Heart left ventricle (tissue), 16 donors: ENCODE results near the gene TEX9. TPM values are rescaled to one million over a fixed set of nuclear protein-coding genes. Genes with fewer than 3 reads are reported as not detected.

Experiments used
- ATAC-seq, 4 donors: fragments of 200-7000 bp; cut with Tn5 transposase; one replicate each; pipeline ENCODE4 v1.9.1; 2020 to 2022; ENCODE audit warnings: moderate library complexity in 4 of 4, mild to moderate bottlenecking in 3 of 4, moderate number of reproducible peaks in 1 of 4
- DNase-seq, 5 donors: peaks; one replicate each; pipeline ENCODE4 v3.0.0-alpha.2; 2020
- H3K27ac ChIP-seq, 12 donors: fragments of 200-600 bp; sonication (generic) in 4 of 12; one replicate each; pipeline versions ENCODE4 v1.5.0 to v1.8.0; 2016 to 2022; ENCODE audit warnings: mild to moderate bottlenecking in 2 of 12
- H3K27me3 ChIP-seq, 9 donors: fragments of 200-600 bp; sonication (generic) in 2 of 9; one replicate each; pipeline versions ENCODE4 v1.5.1 to v1.8.0; 2016 to 2022; ENCODE audit warnings: mild to moderate bottlenecking in 3 of 9
- H3K36me3 ChIP-seq, 9 donors: fragments of 200-600 bp; sonication (generic) in 2 of 9; one replicate each; pipeline versions ENCODE4 v1.5.0 to v1.8.0; 2018 to 2022; ENCODE audit warnings: mild to moderate bottlenecking in 2 of 9
- H3K4me1 ChIP-seq, 12 donors: fragments of 200-600 bp; sonication (generic) in 4 of 12; one replicate each; pipeline versions ENCODE4 v1.5.0 to v1.8.0; 2016 to 2022; ENCODE audit warnings: mild to moderate bottlenecking in 3 of 12
- H3K4me3 ChIP-seq, 12 donors: fragments of 200-600 bp; sonication (generic) in 4 of 12; one replicate each; pipeline versions ENCODE4 v1.5.0 to v1.8.0; 2017 to 2022; ENCODE audit warnings: mild to moderate bottlenecking in 9 of 12, moderate library complexity in 4 of 12
- H3K9me3 ChIP-seq, 12 donors: fragments of 200-600 bp; sonication (generic) in 4 of 12; one replicate each; pipeline versions ENCODE4 v1.5.0 to v1.8.0; 2016 to 2022; ENCODE audit warnings: mild to moderate bottlenecking in 1 of 12
- POLR2A ChIP-seq, 2 donors: fragments of 450-650 bp; IDR thresholded peaks; one replicate each; pipeline ENCODE4 v1.6.1; 2017; ENCODE audit warnings: antibody characterized with exemption in 2 of 2, mild to moderate bottlenecking in 2 of 2, moderate library complexity in 2 of 2
- WGBS, 4 donors: extraction: QIAGEN DNeasy Blood & Tissue Kit in 2 of 4; methylation state at CpG; one replicate each; pipeline versions ENCODE4 v1.1.5 to v1.1.7; 2013 to 2018; 5-methylcytosine and 5-hydroxymethylcytosine counted together
- intact Hi-C, 10 donors: fragments of 100-400 bp; cut with DNase I; formaldehyde crosslinking; loops; one replicate each; pipeline versions ENCODE4 v1.11.1 to v1.14.2; 2022
- polyA plus RNA-seq, 2 donors: library from polyadenylated mRNA; stranded (reverse); fragments of 200-250 nt; gene quantifications; one replicate each; pipeline ENCODE4 v1.2.3, GENCODE V29; 2013
- total RNA-seq, 9 donors: library from RNA; depleted of rRNA in 2 of 9; stranded (reverse); fragments of >200 nt in 2 of 9; fragmentation: NEBNext Ultra II Directional in 3 of 9; extraction: Animal tissue kit (Norgen Biotek cat#: 25700) in 3 of 9; gene quantifications; one replicate each; pipeline versions ENCODE4 v1.1.0 to v1.2.4, GENCODE V29; 2016 to 2023
- TF ChIP-seq, protein P1 (sequence below), 12 donors: fragments of 200-600 bp; sonication (generic) in 4 of 12; IDR thresholded peaks; one replicate each; pipeline versions ENCODE4 v1.5.0 to v1.8.0; 2018 to 2022; ENCODE audit warnings: antibody characterized with exemption in 12 of 12, mild to moderate bottlenecking in 5 of 12
- donor health status: ischemic (EF 13 %, LVEDD 7.1; RV severe dilation, severe dysfunction).
- donor health status: healthy with polysubstance abuse.
- donor health status: DM: no; HTN: yes; CAD: no.
- donor health status: DM: no; HTN: no; CAD: no.
- donor health status: ischemic (EF 25% LVEDD 6.9; RV normal size, moderate dysfunction).
- donor health status: ischemic (EF 25% LVEDD 5.7; RV mildly dilated, moderate dysfunction).
- donor health status: healthy.
- donor health status: DM: yes; HTN: yes; CAD: no.
- donor health status: ischemic (EF 35%, LVEDD 5.7; RV mildly dilated, moderate dysfunction).
- donor health status: nonischemic (EF 11% LVEDD 7.7; RV severe dilation, severe dysfunction).
- donor health status: DM: yes; HTN: yes; CAD: no.
- donor health status: PGD.
- donor health status: ischemic (EF 29% LVEDD 5.4; RV normal size, mild dysfunction).
- donor health status: nonischemic (EF 23%, LVEDD 6.1; RV moderate dilation, normal function).

Gene TEX9
- total and polyA plus RNA-seq, 11 donors, result 0.19 to 1.6 (median 0.75) TPM; not detected in 2

DNA sequence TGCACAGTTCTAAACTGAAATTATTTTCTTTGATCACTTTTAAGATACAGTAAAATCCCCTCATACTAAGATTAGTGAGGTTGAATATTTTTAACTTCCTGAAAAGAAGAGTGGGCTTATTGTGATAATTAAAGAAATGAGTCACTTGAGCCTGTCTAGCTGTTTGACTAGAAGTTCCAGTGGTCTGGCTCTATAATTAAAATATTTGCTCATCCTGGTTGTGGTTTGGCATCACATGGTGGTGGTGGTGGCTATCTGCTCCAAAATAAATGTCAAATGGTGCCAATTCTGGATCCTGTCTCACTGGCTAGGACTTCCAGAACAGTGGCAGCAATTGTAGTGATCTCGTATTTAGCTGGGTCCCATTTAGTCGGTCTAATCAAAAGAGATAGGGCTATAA lies 8.6 kb upstream of the TEX9 start:
- WGBS, 4 donors, result 51 to 85% (median 75%) methylated on average over 2 of the region's 2 CpGs
- Histone ChIP-seq H3K4me3 (no peak overlapping the region), H3K36me3 (no peaks in the 10 kb centered on the region), H3K9me3 (peaks cover 0 to 3% (median 0%) of the 10 kb centered on the region in 12 donors), H3K27ac (no peak overlapping the region), H3K4me1 (peaks cover 0 to 8% (median 0%) of the 10 kb centered on the region in 12 donors), H3K27me3 (no peaks in the 10 kb centered on the region)
- DNase-seq, result no peak
- ATAC-seq, result no peak
- TF ChIP-seq, protein P1, sequence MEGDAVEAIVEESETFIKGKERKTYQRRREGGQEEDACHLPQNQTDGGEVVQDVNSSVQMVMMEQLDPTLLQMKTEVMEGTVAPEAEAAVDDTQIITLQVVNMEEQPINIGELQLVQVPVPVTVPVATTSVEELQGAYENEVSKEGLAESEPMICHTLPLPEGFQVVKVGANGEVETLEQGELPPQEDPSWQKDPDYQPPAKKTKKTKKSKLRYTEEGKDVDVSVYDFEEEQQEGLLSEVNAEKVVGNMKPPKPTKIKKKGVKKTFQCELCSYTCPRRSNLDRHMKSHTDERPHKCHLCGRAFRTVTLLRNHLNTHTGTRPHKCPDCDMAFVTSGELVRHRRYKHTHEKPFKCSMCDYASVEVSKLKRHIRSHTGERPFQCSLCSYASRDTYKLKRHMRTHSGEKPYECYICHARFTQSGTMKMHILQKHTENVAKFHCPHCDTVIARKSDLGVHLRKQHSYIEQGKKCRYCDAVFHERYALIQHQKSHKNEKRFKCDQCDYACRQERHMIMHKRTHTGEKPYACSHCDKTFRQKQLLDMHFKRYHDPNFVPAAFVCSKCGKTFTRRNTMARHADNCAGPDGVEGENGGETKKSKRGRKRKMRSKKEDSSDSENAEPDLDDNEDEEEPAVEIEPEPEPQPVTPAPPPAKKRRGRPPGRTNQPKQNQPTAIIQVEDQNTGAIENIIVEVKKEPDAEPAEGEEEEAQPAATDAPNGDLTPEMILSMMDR (IDR thresholded peaks at IDR 0.05), result no peak
- TF ChIP-seq POLR2A (IDR thresholded peaks at IDR 0.05), result no peak
- intact Hi-C loops, result no loop called here

DNA sequence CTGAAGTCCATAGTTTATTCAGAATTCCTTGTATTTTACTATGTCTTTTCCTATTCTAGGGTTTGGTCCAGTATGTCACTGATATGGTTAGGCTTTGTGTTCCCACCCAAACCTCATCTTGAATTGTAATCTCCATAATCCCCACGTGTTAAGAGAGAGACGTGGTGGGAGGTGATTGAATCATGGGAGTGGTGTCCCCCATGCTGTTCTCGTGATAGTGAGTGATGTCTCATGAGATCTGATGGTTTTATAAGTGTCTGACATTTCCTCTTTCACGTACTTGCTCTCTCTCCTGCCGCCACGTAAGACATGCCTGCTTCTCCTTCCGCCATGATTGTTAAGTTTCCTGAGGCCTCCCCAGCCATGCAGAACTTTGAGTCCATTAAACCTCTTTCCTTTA lies 6.6 kb upstream of the TEX9 start:
- Histone ChIP-seq H3K9me3 (peaks cover 0 to 10% (median 0%) of the 10 kb centered on the region in 12 donors), H3K4me1 (peaks cover 0 to 6% (median 0%) of the 10 kb centered on the region in 12 donors), H3K27ac (no peak overlapping the region), H3K36me3 (no peaks in the 10 kb centered on the region), H3K4me3 (no peak overlapping the region), H3K27me3 (no peaks in the 10 kb centered on the region)
- intact Hi-C loops, result no loop called here
- DNase-seq (no peak), ATAC-seq (no peak)
- TF ChIP-seq, protein P1 (IDR thresholded peaks at IDR 0.05), result no peak
- TF ChIP-seq POLR2A (IDR thresholded peaks at IDR 0.05), result no peak
- WGBS, 4 donors, result 54 to 63% (median 58%) methylated on average over 7 of the region's 7 CpGs

DNA sequence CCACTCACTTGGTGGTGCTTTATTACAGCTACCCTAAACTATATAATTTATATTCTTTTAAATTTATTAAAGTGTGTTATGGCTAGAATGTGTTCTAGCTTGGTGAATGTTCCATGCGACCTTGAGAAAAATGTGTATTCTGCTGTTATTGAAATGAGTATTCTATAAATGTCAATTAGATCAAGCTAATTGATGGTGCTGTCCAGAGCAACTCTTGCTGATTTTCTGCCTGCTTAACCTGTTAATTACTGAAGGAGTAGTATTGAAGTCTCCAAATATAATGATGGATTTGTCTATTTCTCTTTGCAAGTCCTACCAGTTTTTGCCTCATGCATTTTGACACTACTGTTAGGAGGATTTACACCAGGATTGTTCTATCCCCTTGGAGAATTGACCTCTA lies 3.2 kb upstream of the TEX9 start:
- Histone ChIP-seq H3K27me3 (no peaks in the 10 kb centered on the region), H3K36me3 (no peaks in the 10 kb centered on the region), H3K4me3 (no peak overlapping the region), H3K27ac (no peak overlapping the region), H3K9me3 (peaks cover 0 to 10% (median 0%) of the 10 kb centered on the region in 12 donors), H3K4me1 (peaks cover 0 to 16% (median 7%) of the 10 kb centered on the region in 12 donors)
- intact Hi-C loops, result no loop called here
- TF ChIP-seq, protein P1 (IDR thresholded peaks at IDR 0.05), result no peak
- no peak for TF ChIP-seq POLR2A (IDR thresholded peaks at IDR 0.05)
- WGBS, 4 donors, result 90 to 95% (median 94%) methylated on average over 1 of the region's 1 CpG
- DNase-seq (no peak), ATAC-seq (no peak)

DNA sequence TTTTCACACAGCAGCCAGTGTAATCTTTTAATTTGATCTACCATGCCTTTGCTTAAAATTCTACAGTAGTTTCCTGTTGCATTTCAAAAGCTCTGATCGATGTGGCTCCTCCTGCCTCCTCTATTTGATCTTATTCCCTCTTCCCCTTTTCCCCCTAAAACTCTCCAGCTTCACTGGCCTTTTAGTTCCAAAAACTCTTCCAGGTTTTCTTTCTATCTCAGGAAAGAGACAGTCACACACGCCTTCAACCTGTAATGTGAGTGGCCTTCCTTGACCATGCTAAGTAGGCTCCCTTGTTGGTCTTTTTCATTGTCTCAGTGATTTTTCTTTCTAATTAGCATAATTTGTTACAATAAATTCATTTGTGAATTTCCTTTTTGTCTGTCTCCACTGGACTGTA lies 985 bp downstream of the TEX9 start:
- H3K27ac ChIP-seq, result no peak overlapping the region
- TF ChIP-seq, protein P1 (IDR thresholded peaks at IDR 0.05), result no peak
- no peak for TF ChIP-seq POLR2A (IDR thresholded peaks at IDR 0.05)
- peaks cover 0 to 16% (median 7%) of the 10 kb centered on the region in 12 donors for H3K4me1 ChIP-seq
- peaks cover 0 to 10% (median 0%) of the 10 kb centered on the region in 12 donors for H3K9me3 ChIP-seq
- H3K27me3 ChIP-seq, result no peaks in the 10 kb centered on the region
- no peak for ATAC-seq
- no peak for DNase-seq
- H3K36me3 ChIP-seq, result no peaks in the 10 kb centered on the region
- intact Hi-C loops, result no loop called here
- 25 to 41% (median 32%) methylated on average over 2 of the region's 2 CpGs for WGBS, 4 donors
- peak overlapping the region in 8 of 12 donors; percentile 26 to 87 (median 72) for H3K4me3 ChIP-seq
